ENCODE data around the gene MT1B. TPM values are rescaled to one million over a fixed set of nuclear protein-coding genes. Genes with fewer than 3 reads are reported as not detected.
"Not testable (repeated sequence)": the region's sequence is repeated elsewhere in the genome, so short reads cannot be mapped to it uniquely, and the experiment has no call there.

The MT1B gene
- total and polyA plus RNA-seq, 8 donors = 5.8 TPM; not detected in 7

DNA sequence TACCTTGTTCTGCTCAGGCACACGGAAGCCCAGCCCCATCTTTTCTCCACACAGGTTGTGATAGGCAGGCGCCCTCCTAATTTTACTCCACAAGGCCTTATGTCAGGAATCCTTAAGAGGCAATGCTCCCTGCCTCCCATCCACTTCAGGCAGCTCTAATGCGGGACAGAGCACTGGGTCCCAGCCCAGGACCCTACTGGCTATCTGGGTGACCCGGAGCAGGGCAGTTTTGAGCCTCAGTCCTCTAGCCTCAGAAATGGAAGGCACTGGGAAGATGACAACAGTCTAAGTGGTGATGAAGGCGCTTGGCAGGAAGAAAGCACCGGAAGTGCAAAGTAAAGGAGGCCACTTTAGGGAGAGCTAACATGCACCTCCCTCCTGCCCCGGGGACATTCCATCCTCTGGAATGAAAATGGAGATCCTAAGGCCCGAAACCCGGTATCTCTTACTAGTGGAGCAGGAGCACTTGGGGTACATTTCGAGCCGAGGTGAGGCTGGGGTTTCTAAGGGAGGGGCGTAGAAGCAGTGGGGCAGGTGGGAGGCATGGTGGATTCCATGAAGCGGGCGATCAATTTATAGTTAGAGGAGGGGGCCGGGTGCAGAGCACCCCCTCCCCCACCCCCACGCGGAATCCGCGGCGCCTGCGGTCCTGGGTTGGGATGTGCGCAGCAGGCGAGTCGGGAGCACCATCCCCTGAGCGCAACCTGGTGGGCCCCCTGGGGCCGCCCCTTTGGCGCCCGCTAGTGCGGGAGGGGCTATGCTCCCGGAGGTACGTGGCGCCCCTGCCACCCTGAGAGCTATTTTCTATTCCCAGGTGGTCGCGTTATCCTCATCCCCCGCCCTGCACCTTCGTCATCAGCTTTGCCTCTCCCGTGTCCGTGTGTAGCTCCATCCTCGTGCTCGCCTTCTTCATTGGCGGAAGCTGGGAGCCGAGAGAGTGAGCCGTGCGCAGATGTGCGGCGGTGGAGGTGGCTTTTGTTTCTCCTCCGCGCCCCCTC is 11.0 kb downstream of the MT1B start:
- peak in 1 of 2 donors; percentile 66 for DNase-seq
- WGBS, 5 donors = 16 to 31% (median 24%) methylated on average over 41 to 48 of the region's 48 CpGs
- H3K4me1 ChIP-seq = peaks cover 15 to 34% (median 29%) of the 10 kb centered on the region in 4 donors
- H3K9me3 ChIP-seq = no peaks in the 10 kb centered on the region
- H3K27ac ChIP-seq = no peak overlapping the region
- peaks cover 0 to 80% (median 9%) of the 10 kb centered on the region in 3 donors for H3K27me3 ChIP-seq
- intact Hi-C loops (cut with DNase I; ENCODE audit: low total_unique reads) = no loop called here
- no peak for TF ChIP-seq POLR2A (IDR thresholded peaks at IDR 0.05)
- TF ChIP-seq, protein P1, sequence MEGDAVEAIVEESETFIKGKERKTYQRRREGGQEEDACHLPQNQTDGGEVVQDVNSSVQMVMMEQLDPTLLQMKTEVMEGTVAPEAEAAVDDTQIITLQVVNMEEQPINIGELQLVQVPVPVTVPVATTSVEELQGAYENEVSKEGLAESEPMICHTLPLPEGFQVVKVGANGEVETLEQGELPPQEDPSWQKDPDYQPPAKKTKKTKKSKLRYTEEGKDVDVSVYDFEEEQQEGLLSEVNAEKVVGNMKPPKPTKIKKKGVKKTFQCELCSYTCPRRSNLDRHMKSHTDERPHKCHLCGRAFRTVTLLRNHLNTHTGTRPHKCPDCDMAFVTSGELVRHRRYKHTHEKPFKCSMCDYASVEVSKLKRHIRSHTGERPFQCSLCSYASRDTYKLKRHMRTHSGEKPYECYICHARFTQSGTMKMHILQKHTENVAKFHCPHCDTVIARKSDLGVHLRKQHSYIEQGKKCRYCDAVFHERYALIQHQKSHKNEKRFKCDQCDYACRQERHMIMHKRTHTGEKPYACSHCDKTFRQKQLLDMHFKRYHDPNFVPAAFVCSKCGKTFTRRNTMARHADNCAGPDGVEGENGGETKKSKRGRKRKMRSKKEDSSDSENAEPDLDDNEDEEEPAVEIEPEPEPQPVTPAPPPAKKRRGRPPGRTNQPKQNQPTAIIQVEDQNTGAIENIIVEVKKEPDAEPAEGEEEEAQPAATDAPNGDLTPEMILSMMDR (IDR thresholded peaks at IDR 0.05) = no peak
- no peak for TF ChIP-seq EP300 (IDR thresholded peaks at IDR 0.05)
- no peak for TF ChIP-seq POLR2AphosphoS5 (IDR thresholded peaks at IDR 0.05)
- peak overlapping the region; percentile 12 to 28 (median 26) for H3K4me3 ChIP-seq
- H3K36me3 ChIP-seq = no peaks in the 10 kb centered on the region

DNA sequence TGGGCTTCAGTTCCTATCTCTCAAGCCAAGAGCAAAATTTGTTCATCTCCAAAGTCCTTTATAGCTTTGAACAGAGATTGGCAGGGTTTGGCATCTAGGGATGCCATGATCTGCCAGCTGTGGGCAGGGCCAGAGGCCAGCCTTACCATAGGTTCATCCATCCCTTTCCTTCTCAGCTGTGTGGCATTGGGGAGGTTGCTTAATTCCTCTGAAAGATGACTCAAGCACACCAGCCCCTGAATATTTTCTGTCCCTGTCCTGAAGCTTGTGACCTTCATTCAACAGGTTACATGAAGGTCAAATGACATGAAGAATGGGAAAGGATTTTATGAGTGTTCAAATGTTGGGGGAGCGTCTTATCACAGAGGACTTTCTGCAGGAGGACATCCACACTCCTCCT is 12.8 kb downstream of the MT1B start:
- TF ChIP-seq POLR2AphosphoS5 (IDR thresholded peaks at IDR 0.05) (no peak), EP300 (IDR thresholded peaks at IDR 0.05) (no peak), POLR2A (IDR thresholded peaks at IDR 0.05) (no peak)
- TF ChIP-seq, protein P1 (IDR thresholded peaks at IDR 0.05) = no peak
- intact Hi-C loops (cut with DNase I; ENCODE audit: low total_unique reads) = no loop called here
- H3K27ac ChIP-seq = no peak overlapping the region
- WGBS, 5 donors = 88 to 100% (median 95%) methylated on average over 1 of the region's 1 CpG
- no peak for DNase-seq
- H3K9me3 ChIP-seq = no peaks in the 10 kb centered on the region
- H3K4me3 ChIP-seq = no peak overlapping the region
- no peaks in the 10 kb centered on the region for H3K36me3 ChIP-seq
- H3K27me3 ChIP-seq = peaks cover 0 to 81% (median 26%) of the 10 kb centered on the region in 3 donors
- peaks cover 20 to 37% (median 35%) of the 10 kb centered on the region in 4 donors for H3K4me1 ChIP-seq

DNA sequence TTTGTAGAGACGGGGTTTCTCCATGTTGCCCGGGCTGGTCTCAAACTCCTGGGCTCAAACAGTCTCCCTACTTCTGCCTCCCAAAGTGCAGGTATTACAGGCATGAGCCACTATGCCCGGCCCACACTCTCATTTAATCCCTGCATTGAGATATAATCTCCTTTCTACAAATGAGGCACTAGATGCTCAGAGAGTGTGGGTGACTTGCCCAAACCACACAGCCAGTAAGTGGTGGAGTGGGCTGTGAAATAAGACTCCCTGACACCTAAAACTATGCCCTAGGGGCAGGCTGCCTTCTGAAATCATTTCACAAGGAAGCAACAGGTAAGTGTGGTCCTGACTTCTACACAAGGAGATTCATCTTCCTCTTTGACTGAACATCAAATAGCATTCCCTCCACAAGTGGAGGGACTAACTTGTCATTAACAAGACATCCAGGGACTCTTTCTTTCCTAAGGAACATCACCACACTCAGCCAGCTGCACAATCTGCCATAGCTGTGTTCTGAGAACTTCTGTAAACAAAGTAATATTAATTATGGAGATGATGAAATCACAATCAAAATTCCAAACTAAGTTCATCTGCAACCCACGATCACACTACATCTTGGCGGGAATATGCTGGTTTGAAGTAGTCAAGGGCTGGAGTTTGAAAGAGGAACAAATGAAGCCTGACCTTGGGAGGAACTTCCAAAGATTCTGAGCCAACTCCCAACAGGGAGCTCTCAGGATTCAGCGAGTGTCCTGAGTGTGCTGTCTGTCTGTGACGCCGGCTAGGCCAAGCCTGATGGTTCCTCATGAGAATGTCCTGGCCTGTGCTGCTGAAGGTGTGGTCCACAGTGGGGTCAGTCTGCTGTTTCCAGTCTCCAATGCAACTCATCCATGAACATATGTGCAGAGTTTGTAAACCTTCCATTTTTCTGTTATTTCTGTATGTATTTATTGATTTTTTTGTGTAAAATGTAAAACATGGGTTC is 13.9 kb downstream of the MT1B start:
- peaks cover 0 to 91% (median 34%) of the 10 kb centered on the region in 3 donors for H3K27me3 ChIP-seq

DNA sequence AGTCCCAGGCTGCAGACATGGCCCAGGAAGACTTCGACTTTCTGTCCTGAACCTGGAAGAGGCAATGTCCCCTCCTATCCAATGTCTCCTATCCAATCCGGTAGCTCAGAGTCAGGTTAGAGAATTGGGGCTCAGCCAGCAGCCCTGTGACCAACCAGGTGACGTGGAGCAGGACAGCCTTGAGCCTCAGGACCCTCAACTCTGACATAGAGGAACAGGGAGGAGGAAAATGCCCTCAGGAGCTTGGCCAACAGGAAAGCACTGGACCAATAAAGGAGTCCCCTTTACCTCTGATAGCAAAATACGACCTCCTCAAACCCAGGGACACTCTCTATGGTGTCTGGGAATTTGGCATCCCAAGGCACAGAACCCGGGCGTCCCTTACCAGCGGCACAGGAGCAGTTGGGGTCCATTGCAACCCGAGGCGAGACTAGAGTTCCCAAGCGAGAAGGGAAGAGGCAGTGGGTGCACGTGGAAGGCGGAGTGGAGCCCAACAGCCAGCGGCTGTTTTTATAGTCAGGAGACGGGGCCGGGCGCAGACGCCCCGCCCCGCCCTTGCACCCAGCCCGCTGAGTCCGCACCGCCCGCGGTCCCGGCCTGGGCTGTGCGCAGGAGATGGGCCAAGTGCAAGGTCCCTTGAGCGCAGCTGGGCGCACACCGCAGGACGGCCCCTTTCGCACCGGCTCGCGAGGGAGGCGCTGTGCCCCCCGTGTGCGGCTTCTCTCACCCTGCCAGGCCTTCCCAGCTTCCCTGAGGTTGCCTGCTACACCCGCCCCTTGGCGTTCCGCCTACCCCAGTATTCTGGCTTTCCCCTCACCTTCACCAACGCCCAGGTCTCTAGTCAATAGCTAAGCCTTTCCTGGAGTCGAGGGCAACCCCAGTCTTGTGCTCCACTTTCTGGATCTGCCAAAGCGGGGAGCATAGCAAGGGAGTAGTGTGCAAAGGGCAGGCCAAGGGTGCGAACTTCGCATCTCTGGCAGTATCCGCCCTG is 16.2 kb downstream of the MT1B start, which contains the start of gene MT1G:
Gene MT1G, minus strand, starts transcription at position 485 of the 991 bp plus-strand sequence. Its CDS starts 72 bp downstream, at position 413.
- intact Hi-C loops (cut with DNase I; ENCODE audit: low total_unique reads) = no loop called here
- Histone ChIP-seq H3K4me1 (peaks cover 23 to 41% (median 38%) of the 10 kb centered on the region in 4 donors), H3K27ac (peak within 1 kb of the TSS; percentile 43 to 78 (median 70)), H3K4me3 (peak within 1 kb of the TSS; percentile 30 to 46 (median 34)), H3K9me3 (no peaks in the 10 kb centered on the region), H3K36me3 (no peaks in the 10 kb centered on the region), H3K27me3 (peaks cover 0 to 89% (median 30%) of the 10 kb centered on the region in 3 donors)
- DNase-seq = peak; percentile 87
- TF ChIP-seq POLR2AphosphoS5 (IDR thresholded peaks at IDR 0.05) (peak; percentile 1 to 92 (median 91)), EP300 (IDR thresholded peaks at IDR 0.05) (no peak), POLR2A (IDR thresholded peaks at IDR 0.05) (peak in 1 of 4 donors; percentile 82)
- TF ChIP-seq, protein P1 (IDR thresholded peaks at IDR 0.05) = no peak
- WGBS, 5 donors = 10 to 13% (median 12%) methylated on average over 29 to 46 of the region's 46 CpGs

More for the DNA sequence above, 13.9 kb downstream of the MT1B start:
- H3K36me3 ChIP-seq; H3K4me3 ChIP-seq; intact Hi-C loops (cut with DNase I; ENCODE audit: low total_unique reads); DNase-seq; H3K9me3 ChIP-seq; H3K27ac ChIP-seq: not testable (repeated sequence)
- peaks cover 26 to 43% (median 42%) of the 10 kb centered on the region in 4 donors for H3K4me1 ChIP-seq
- 57 to 69% (median 64%) methylated on average over 8 of the region's 8 CpGs for WGBS, 5 donors
